NCI-H1105 (cell line): Measurements from ENCODE around the gene TMEM120B.
"Not testable (repeated sequence)": the region's sequence is repeated elsewhere in the genome, so short reads cannot be mapped to it uniquely, and the experiment has no call there.

ENCODE experiments used
- DNase-seq: peaks from one replicate; lab custom pipeline; 2025; lab: John Stamatoyannopoulos, UW

TMEM120B gene

GRCh38 chr12:121776190-121777098, 63.9 kb downstream of the TMEM120B start:
- peak; percentile 38 for DNase-seq

DNA sequence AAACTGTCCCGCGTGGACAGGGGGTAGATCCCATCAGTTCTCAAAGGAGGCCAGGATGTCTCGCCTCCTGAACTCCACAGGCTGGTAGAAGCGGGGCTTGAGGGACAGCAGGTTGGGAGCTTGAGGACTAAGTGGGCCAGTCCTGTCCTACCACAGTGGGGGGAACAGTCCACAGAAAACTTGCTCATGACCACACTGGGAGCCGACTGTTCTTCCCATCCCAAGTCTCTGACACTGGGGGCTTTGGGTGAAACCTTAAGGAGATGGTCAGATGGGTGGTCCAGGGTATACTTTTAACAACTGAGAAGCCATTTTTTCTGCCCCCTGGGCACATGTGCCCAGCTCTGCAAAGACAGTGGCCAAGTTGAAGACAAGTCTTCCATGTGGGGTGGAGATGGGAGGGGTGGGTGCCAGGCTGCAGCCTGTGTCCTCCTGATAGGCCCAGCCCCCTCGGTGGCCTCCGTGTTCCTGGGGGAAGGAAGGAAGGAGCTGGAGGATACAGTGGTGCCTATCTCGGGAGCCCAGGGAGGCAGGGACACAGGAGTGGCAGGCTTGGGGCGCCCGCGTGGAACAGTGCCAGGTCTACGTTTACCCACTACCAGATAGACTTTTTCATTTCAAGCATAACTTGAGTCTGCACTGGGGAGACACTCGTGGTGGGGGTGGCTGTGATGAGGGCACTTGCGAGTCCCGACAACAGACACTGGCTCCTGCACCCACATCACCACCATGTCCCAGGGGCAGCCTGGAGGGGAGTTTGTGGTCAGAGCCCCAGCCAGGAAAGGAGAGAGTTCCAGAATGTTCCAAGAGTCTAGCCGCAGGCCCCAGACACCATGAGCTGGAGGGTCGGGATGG, 66.2 kb downstream of the TMEM120B start:
- DNase-seq = no peak

GRCh38 chr12:121779422-121779895, 66.9 kb downstream of the TMEM120B start:
- DNase-seq = no peak

DNA sequence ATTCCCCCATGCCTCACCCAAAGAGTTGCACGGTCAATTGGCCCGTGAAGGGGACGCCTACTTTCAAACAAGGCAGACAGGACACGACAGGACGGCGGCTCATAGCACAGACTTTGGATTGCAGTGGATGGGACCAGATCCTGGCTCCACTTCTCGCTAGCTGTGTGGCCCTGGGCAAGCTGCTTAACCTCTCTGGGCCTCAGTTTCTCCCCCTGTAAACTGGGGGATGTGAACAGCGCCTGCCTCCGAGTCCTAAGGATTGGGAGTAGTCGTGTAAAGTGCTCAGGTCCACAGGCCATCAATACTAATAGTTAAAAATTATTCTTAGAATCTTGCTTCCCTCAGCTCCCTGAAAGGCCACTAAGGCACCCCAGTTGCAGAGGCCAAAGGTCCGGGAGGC, 67.9 kb downstream of the TMEM120B start:
- no peak for DNase-seq

DNA sequence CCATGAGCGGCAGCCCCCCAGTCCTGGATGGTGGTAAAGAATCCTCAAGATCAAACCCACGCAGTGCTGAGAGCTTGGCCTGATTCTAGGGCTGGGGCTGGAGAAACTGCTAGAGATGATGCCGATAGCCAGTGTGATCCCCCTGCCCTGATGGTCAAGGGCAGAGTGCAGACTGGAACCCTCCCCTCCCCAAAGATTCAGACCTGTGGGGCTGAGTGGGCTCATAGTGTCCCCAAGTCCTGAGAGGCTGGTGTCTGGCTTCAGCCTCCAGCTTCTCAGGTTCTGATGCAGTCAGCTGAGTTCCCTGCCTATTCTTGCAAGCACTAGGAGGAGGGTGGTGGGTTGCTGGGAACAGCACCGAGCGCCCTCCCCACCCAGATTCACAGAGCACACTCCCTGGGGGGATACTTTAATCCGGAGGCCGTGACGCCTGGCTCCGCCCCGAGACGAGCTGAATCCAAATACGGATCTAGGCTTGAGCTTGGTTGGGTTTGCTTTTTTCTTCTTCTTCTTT, 69.0 kb downstream of the TMEM120B start:
- no peak for DNase-seq

GRCh38 chr12:121781998-121782979, 69.7 kb downstream of the TMEM120B start:
- DNase-seq = no peak

DNA sequence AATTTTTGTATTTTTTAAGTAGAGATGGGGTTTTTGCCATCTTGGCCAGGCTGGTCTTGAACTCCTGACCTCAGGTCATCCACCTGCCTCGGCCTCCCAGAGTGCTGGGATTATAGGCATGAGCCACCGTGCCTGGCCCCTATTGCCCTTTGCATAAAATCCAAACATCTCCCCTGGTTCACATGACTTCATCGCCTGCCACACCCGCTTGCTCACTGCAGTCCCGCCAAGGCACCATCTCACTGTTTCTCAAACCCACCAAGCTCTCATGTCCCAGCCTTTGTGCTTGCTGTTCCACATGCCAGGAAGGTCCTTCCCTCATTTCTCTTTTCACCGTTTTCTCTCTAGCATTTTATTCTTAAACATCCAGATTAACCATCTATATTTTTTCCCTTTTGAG, 71.2 kb downstream of the TMEM120B start:
- no peak for DNase-seq

DNA sequence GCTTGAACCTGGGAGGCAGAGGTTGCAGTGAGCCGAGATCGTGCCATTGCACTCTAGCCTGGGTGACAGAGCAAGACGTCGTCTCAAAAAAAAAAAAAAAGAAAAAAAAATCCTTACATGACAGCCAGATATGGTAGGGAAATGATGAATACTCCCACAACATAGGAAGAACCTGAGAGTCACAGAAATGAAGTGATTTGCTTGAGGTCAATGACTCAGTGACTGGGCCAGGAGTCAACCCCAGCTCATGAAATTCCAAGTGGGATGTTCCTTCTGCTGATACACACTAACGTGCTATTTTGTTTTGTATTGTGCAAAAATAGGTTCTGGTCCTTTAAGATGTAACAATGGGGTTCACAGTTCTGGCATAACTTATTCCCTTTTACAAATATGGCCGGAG, 71.9 kb downstream of the TMEM120B start:
- DNase-seq = no peak

DNA sequence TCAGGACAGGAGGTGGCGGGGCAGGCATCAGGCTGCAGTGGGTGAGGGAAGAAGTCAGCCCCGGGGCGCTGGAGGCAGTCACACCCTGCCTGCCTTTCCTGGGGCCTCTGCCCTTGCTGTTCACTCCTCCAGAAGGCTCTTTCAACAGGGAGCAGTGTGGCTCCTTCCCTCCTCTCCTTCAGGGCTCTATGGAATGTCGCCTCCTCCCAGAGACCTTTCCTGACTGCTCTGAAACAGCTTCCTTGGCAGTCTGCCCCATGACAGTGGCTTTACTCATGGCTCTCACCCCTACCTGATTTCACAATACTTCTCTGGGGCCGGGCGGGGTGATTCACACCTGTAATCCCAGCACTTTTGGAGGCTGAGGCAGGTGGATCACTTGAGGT, 73.9 kb downstream of the TMEM120B start:
- no peak for DNase-seq

DNA sequence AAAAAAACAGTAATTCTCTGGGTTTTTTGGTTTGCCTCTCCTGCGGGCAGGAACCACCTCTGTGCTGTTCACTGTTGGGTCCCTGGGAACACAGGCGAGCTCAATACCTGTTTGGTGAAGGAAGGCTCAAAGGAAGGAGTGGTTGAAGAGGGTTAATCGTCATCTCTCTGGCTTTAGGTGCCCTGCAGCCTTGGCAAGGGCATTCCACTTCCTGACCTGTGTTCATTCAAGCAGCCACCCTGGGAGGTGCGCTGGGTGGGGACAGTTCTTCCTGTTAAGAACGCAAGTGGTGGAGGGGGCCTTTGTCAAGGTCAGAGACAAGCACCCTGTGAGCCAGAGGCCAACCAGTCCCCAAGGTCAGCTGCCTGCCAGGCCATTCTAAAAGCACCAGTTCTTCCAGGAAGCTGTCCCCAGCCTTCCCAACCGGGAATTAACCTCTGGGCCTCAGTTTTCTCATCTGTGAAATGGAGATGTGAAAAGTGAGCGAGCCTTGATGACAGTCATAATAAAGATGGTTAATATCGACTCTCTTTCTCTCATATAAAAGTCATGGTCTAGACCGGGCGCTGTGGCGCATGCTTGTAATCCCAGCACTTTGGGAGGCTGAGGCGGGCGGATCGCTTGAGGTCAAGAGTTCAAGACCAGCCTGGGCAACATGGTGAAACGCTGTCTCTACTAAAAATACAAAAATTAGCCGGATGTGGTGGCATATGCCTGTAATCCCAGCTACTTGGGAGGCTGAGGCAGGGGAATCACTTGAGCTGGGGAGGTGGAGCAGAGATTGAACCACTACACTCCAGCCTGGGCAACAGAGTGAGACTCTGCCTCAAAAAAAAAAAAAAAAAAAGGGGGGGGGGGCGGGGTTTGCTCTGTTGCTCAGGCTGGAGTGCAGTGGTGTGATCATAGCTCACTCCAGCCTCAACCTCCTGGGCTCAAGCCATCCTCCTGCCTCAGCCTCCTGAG, 74.8 kb downstream of the TMEM120B start:
- DNase-seq = no peak

DNA sequence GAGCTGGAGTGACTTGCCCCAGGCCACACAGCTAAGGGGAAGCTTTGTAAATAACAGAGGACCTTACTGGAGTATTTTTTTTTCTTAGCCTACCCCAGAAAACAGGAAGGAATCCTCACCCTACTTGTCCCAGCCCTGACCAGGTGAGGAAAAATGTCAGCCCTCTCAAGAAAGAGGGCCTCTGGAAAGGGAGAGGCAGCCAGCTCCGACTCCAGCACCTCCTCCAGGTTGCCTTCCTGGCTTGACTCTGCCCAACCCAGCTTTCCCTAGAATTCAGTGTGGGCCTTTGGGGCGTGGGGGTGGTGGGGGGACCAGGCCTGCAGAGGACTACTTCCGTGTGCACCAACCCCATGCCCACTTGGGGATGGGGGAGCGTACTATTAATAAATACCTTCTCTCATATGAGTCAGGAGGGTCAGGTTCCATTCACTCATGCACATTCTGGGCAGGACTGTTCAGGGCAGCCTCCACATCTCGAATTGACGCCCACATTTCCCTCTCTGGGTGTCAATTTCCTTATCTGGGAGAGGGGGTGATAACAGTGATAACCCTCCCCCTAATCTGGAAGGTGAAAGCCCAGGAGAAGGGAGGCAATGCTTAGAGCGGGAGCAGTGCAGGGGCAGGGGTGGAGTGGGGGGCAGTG, 75.7 kb downstream of the TMEM120B start:
- DNase-seq = no peak

DNA sequence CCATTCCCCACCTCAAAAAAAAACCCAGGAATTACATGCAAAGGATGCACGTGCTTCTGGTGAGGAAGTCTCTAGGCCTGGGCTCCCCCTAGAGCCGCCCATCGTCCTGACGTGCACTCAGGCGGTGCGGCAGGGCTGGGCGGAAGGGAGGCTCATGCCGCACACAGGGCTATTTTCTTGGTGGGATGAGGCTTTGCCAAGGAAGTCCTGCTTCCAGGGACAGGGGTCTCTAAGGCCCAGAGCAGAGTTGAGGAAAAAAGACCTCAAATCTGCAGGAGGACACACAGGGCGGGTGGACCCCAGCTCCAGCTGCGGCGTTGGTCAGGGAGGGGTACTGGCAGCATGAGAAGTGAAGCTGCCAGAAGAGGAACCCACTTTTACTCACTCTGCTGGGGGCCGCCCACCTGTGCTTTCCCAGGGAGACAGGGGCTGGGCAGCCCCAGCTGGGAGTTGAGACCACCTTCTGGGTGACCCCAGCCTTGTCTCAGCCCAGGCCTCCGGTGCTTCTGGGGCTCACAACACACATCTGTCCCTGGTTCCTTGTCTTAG, 76.8 kb downstream of the TMEM120B start:
- DNase-seq = no peak

GRCh38 chr12:121789800-121790728, 77.5 kb downstream of the TMEM120B start:
- DNase-seq = no peak

DNA sequence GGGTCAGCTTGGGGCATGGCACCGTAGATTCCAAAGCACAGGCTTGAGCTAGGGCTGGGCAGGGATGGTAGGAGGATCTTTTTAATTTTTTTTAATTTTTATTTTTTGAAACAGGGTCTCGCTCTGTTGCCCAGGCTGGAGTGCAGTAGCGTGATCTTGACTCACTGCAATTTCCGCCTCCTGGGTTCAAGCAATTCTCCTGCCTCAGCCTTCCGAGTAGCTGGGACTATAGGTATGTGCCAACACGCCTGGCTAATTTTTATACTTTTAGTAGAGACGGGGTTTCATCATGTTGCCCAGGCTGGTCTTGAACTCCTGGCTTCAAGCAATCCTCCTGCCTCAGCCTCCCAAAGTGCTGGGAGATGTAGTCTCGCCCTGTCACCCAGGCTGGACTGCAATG, 78.2 kb downstream of the TMEM120B start:
- not testable (repeated sequence) for DNase-seq

DNA sequence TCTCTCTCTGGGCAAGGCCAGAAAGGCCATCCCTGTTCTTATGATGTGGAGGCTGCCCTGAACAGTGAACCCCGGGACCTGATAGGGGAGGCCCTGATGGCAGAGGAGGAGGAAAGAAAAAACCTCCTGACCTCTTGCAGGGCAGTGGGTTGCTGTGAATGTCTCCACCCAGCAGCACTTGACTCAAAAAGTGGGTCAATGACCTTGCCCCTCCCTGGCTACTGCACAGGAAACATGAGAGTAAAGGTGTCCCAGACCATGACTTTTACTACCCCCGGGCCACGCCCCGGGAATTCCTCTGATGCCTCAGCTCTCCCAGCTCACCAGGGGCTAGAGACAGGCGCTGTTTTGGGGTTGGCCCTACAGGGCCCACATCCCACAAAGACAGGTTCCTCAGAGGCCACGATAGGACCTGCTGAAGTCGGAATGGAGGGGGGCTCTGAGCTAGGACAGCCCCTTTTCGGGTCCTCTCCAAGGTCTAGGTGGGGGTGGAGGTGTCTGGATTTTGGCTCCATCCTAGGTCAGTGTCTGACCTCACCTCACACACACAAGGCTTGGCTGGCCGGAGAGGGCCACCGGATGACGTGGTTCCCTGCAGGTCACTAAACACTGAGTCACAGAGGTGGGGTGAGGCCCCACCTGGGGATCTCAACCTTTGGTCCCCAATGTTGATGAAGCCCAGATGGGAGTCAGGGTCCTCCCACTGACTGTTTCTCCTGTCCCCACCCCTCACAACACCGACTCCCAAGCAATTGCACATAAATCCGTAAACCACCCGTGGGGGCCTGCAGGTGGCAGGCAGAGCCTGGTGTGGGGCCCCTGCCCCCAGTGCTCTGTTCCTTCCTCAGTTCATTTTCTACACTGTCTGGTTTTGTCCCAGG, 79.4 kb downstream of the TMEM120B start:
- no peak for DNase-seq

DNA sequence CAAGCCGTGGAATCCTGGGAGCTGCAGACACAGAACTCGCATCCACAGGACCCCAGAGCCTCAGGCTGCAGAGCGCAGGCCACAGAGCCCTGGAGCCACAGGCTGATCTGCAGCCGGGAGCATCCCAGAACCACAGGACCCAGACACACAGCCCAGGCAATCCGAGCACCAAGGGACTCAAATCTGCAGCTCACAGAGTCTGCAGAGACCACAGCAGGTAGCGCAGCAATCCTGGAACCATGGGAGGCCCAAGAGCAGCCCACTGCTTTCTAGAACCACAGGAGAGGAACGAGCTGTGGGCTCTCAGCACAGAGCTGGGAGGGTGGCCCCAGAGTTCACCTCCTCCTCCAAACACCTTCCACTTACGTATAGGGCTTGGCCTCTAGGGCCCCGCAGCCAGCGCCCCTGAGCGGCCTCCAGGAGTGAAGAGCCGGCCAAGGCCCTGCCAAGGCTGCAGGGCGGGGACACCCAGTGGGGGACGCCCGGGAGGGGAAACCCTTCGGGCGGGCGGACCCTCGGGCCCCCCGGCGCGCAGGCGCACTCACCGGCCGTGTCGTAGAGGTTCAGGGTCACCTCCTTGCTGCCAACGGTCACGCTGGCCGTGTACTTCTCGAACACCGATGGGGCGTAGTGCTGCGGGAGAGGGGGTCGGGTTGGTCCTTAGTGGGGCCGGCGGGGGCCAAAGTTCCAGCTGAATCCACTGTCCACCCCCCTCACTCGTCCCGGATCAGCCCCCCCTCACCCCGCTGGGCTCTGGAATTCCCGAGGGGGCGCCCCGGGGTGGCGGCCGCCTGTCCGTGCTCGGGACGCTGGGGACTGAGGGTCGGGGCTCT, 80.3 kb downstream of the TMEM120B start:
- DNase-seq = no peak
